SK-N-SH (cell line): ENCODE data around the gene OR2AE1. TPM values are rescaled to one million over a fixed set of nuclear protein-coding genes. Genes with fewer than 3 reads are reported as not detected.

Source experiments
- CTCF ChIA-PET: fragments of 300-600, 350-600 bp; formaldehyde crosslinking; extraction: SDS; loops from one replicate; lab custom pipeline; 2021; lab: Yijun Ruan, JAX
- POLR2A ChIA-PET: fragments of 350-600 bp; sonication (Branson Sonifier 250); formaldehyde crosslinking; extraction: SDS; loops from one replicate; lab custom pipeline; 2020; ENCODE audit warnings: antibody characterized with exemption, inconsistent platforms; lab: Yijun Ruan, JAX
- DNase-seq: peaks from one replicate; pipeline ENCODE4 v3.0.0; 2012
- H2AFZ ChIP-seq: fragments of 200-600 bp; sonication (generic); 2 replicates; pipeline ENCODE4 v1.8.1; 2016; ENCODE audit warnings: antibody characterized with exemption, mild to moderate bottlenecking, low read depth
- H3F3A ChIP-seq: fragments of 200-600 bp; sonication (generic); replicated peaks from 2 replicates; pipeline ENCODE3; 2016; ENCODE audit warnings: antibody characterized with exemption, mild to moderate bottlenecking; ENCODE audit not compliant: insufficient read depth
- H3K27ac ChIP-seq, 2 experiments: fragments of 200-500 bp in 1 of 2; fragments of 200-600 bp in 1 of 2; sonication (Bioruptor generic) in 1 of 2; sonication (generic), shearing (Covaris generic) in 1 of 2; 2 replicates each; pipeline versions ENCODE4 v1.5.1 to v1.6.1; 2014 to 2016; ENCODE audit warnings: low read depth in 2 of 2, inconsistent platforms in 1 of 2, low read length in 1 of 2, mild to moderate bottlenecking in 1 of 2, mixed read lengths in 1 of 2
- H3K27me3 ChIP-seq: fragments of 200-600 bp; sonication (generic), shearing (Covaris generic); 2 replicates; pipeline ENCODE4 v1.6.1; 2016; ENCODE audit warnings: mixed run types; ENCODE audit not compliant: insufficient read depth
- H3K36me3 ChIP-seq, 2 experiments: fragments of 200-500 bp in 1 of 2; fragments of 200-600 bp in 1 of 2; sonication (Bioruptor generic) in 1 of 2; sonication (generic) in 1 of 2; replicated peaks in 1 of 2; 2 replicates each; pipeline versions ENCODE3 to v1.5.1; 2014 to 2016; ENCODE audit warnings: low read length in 1 of 2, mild to moderate bottlenecking in 1 of 2; ENCODE audit not compliant: insufficient read depth in 2 of 2, control insufficient read depth in 1 of 2
- H3K4me1 ChIP-seq, 2 experiments: fragments of 200-500 bp in 1 of 2; fragments of 200-600 bp in 1 of 2; sonication (Bioruptor generic) in 1 of 2; sonication (generic), shearing (Covaris generic) in 1 of 2; 2 replicates each; pipeline versions ENCODE4 v1.5.1 to v1.6.1; 2014 to 2016; ENCODE audit warnings: low read depth in 1 of 2, low read length in 1 of 2, mixed run types in 1 of 2; ENCODE audit not compliant: insufficient read depth in 2 of 2, control insufficient read depth in 1 of 2
- H3K4me2 ChIP-seq: fragments of 200-600 bp; sonication (generic), shearing (Covaris generic); 2 replicates; pipeline ENCODE4 v1.6.1; 2017; ENCODE audit warnings: mixed run types
- H3K4me3 ChIP-seq, 2 experiments: fragments of 200-500 bp in 1 of 2; fragments of 200-600 bp in 1 of 2; sonication (Bioruptor generic) in 1 of 2; sonication (generic), shearing (Covaris generic) in 1 of 2; 2 replicates each; pipeline versions ENCODE4 v1.5.1 to v1.8.1; 2014 to 2016; ENCODE audit warnings: low read depth in 2 of 2, inconsistent platforms in 1 of 2, low read length in 1 of 2, mild to moderate bottlenecking in 1 of 2, mixed read lengths in 1 of 2, moderate library complexity in 1 of 2
- H3K79me2 ChIP-seq: fragments of 200-600 bp; sonication (generic); 2 replicates; pipeline ENCODE4 v1.8.1; 2017; ENCODE audit warnings: mild to moderate bottlenecking; ENCODE audit not compliant: insufficient read depth
- H3K9ac ChIP-seq: fragments of 200-600 bp; sonication (generic); 2 replicates; pipeline ENCODE4 v1.6.1; 2017; ENCODE audit warnings: mixed run types
- H3K9me2 ChIP-seq: fragments of 200-600 bp; sonication (generic); 2 replicates; pipeline ENCODE4 v1.6.1; 2017; ENCODE audit warnings: mixed run types
- H3K9me3 ChIP-seq: fragments of 200-600 bp; sonication (generic); 2 replicates; pipeline ENCODE4 v1.6.1; 2017; ENCODE audit warnings: mixed run types, mild to moderate bottlenecking, moderate library complexity
- H4K20me1 ChIP-seq: fragments of 200-600 bp; sonication (generic); 2 replicates; pipeline ENCODE4 v1.6.1; 2017; ENCODE audit warnings: mild to moderate bottlenecking, mixed run types; ENCODE audit not compliant: insufficient read depth
- ELF1 ChIP-seq: IDR thresholded peaks from 2 replicates; pipeline ENCODE4 v1.4.0; 2012
- FOXM1 ChIP-seq: IDR thresholded peaks from 2 replicates; pipeline ENCODE4 v1.4.0; 2012; ENCODE audit warnings: low read depth, mild to moderate bottlenecking
- IRF3 ChIP-seq: fragments of 150-350 bp; IDR thresholded peaks from 2 replicates; pipeline ENCODE4 v1.6.1; 2016; ENCODE audit warnings: mild to moderate bottlenecking, low read depth, low read length
- MEF2A ChIP-seq: IDR thresholded peaks from 2 replicates; pipeline ENCODE4 v1.4.0; 2012; ENCODE audit warnings: low read depth, borderline replicate concordance
- MXI1 ChIP-seq: IDR thresholded peaks from 2 replicates; pipeline ENCODE4 v1.6.1; 2012; ENCODE audit warnings: mild to moderate bottlenecking, low read depth, low read length, improper control_type of control experiment
- NFIC ChIP-seq: IDR thresholded peaks from 2 replicates; pipeline ENCODE4 v1.4.0; 2012; ENCODE audit warnings: borderline replicate concordance
- RAD21 ChIP-seq: IDR thresholded peaks from 2 replicates; pipeline ENCODE4 v1.6.1; 2012; ENCODE audit warnings: mild to moderate bottlenecking, low read length
- TCF12 ChIP-seq: IDR thresholded peaks from 2 replicates; pipeline ENCODE4 v1.4.0; 2012
- WGBS: methylation state at CpG from one replicate; pipeline ENCODE4 v1.1.6; 2017; ENCODE audit warnings: low lambda C conversion rate; 5-methylcytosine and 5-hydroxymethylcytosine counted together
- polyA plus RNA-seq, 3 experiments: library from polyadenylated mRNA; depleted of rRNA; stranded (reverse); fragments of >200 nt; gene quantifications; 2 replicates each; pipeline ENCODE4 v1.2.3, GENCODE V29; 2012
- TF ChIP-seq, protein P1 (sequence below): IDR thresholded peaks from 2 replicates; pipeline ENCODE4 v1.4.0; 2012; ENCODE audit warnings: low read depth
- TF ChIP-seq, protein P2 (sequence below): IDR thresholded peaks from 2 replicates; pipeline ENCODE4 v1.4.0; 2012; ENCODE audit warnings: low read depth, borderline replicate concordance
- TF ChIP-seq, protein P3 (sequence below): IDR thresholded peaks from 2 replicates; pipeline ENCODE4; 2012

OR2AE1 gene, protein sequence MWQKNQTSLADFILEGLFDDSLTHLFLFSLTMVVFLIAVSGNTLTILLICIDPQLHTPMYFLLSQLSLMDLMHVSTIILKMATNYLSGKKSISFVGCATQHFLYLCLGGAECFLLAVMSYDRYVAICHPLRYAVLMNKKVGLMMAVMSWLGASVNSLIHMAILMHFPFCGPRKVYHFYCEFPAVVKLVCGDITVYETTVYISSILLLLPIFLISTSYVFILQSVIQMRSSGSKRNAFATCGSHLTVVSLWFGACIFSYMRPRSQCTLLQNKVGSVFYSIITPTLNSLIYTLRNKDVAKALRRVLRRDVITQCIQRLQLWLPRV
- polyA plus RNA-seq (2012; rRNA removed): not detected in 2 replicates
- not detected in 2 replicates for polyA plus RNA-seq (2012; cell fraction: cytosol; rRNA removed)
- polyA plus RNA-seq (2012; cell fraction: nucleus; rRNA removed): not detected in 2 replicates

DNA sequence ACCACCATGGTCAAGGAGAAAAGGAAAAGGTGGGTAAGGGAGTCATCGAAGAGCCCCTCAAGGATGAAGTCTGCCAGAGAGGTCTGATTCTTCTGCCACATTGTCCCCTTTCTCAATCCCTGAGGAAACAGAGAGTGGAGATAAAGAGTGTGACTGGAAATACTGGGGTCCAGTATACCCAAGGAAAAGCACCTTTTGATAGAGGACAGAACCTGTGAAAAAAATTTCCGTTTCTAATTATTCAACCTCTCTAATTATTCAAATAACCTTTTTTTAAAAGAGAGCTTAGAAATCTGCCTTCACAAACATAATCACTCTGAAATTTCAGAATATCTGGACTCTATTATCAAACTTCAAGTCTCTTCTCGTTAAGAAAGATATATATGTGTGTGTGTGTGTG is at the start of gene OR2AE1:
Gene OR2AE1, minus strand, starts transcription at position 101 of the 400 bp plus-strand sequence. Its CDS starts 0 bp downstream, at position 101.
- CTCF ChIA-PET: interaction anchor here (0.6 to 1.4 kb wide), 2 partner anchors 31 to 37 kb away, joined by 3 to 4 read pairs; no protein-coding TSS in a partner anchor
- WGBS: 13% methylated on average over 3 of the region's 3 CpGs
- H3K27ac ChIP-seq: no peak within 1 kb of the TSS

More for the DNA sequence above, at the start of gene OR2AE1:
- no peaks in the 10 kb centered on the region for H3K36me3 ChIP-seq
- H3K79me2 ChIP-seq: no peaks in the 10 kb centered on the region
- H3K4me1 ChIP-seq: no peaks in the 10 kb centered on the region
- no peak within 1 kb of the TSS for H2AFZ ChIP-seq
- peaks cover 29% of the 10 kb centered on the region; the same call in 1 of the 2 replicates for H3K27me3 ChIP-seq
- H3K4me2 ChIP-seq: no peak within 1 kb of the TSS
- H3K9me3 ChIP-seq: no peaks in the 10 kb centered on the region
- no peaks in the 10 kb centered on the region for H3F3A ChIP-seq
- H3K9me2 ChIP-seq: no peaks in the 10 kb centered on the region
- DNase-seq: no peak
- no peak within 1 kb of the TSS for H3K9ac ChIP-seq
- no peak within 1 kb of the TSS for H3K4me3 ChIP-seq
- POLR2A ChIA-PET: interaction anchor here (1.3 kb wide), 1 partner anchor 187 kb away, joined by 3 read pairs; no protein-coding TSS in a partner anchor
- no peaks in the 10 kb centered on the region for H4K20me1 ChIP-seq
- TF ChIP-seq TCF12 (no peak), RAD21 (no peak), ELF1 (no peak), MXI1 (no peak), NFIC (no peak), MEF2A (no peak), IRF3 (no peak), FOXM1 (no peak)
- TF ChIP-seq, protein P1, sequence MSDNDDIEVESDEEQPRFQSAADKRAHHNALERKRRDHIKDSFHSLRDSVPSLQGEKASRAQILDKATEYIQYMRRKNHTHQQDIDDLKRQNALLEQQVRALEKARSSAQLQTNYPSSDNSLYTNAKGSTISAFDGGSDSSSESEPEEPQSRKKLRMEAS: no peak
- TF ChIP-seq, protein P2, sequence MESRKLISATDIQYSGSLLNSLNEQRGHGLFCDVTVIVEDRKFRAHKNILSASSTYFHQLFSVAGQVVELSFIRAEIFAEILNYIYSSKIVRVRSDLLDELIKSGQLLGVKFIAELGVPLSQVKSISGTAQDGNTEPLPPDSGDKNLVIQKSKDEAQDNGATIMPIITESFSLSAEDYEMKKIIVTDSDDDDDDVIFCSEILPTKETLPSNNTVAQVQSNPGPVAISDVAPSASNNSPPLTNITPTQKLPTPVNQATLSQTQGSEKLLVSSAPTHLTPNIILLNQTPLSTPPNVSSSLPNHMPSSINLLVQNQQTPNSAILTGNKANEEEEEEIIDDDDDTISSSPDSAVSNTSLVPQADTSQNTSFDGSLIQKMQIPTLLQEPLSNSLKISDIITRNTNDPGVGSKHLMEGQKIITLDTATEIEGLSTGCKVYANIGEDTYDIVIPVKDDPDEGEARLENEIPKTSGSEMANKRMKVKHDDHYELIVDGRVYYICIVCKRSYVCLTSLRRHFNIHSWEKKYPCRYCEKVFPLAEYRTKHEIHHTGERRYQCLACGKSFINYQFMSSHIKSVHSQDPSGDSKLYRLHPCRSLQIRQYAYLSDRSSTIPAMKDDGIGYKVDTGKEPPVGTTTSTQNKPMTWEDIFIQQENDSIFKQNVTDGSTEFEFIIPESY: no peak
- TF ChIP-seq, protein P3, sequence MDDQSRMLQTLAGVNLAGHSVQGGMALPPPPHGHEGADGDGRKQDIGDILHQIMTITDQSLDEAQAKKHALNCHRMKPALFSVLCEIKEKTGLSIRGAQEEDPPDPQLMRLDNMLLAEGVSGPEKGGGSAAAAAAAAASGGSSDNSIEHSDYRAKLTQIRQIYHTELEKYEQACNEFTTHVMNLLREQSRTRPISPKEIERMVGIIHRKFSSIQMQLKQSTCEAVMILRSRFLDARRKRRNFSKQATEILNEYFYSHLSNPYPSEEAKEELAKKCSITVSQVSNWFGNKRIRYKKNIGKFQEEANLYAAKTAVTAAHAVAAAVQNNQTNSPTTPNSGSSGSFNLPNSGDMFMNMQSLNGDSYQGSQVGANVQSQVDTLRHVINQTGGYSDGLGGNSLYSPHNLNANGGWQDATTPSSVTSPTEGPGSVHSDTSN: no peak
